ENCODE data around the gene FLNB. TPM values are rescaled to one million over a fixed set of nuclear protein-coding genes. Genes with fewer than 3 reads are reported as not detected.

The FLNB gene
- total and polyA plus RNA-seq, 2 of the 8 experiments (the other 6 are each of a cell fraction or from before 2014, with no cell fraction given), result 72.3 to 118 TPM

GRCh38 chr3:58190291-58190690, 182.1 kb downstream of the FLNB start:
- WGBS, 2 experiments (ENCODE audit: extremely low coverage in 1 of 2, insufficient coverage in 1 of 2, insufficient read length in 1 of 2, insufficient replicate concordance in 2 of 2, low coverage in 1 of 2, low lambda C conversion rate in 2 of 2, missing lambda C conversion rate in 1 of 2), result 91% methylated on average over 4 of the region's 4 CpGs; no CpG with 5 or more reads in 1 of the 2 experiments
- POLR2A ChIA-PET (ENCODE audit: partially characterized antibody), result interaction anchor here (2.1 kb wide), 1 partner anchor 110 kb away, joined by 5 read pairs; no protein-coding TSS in a partner anchor

More at GRCh38 chr3:58190291-58190690, 182.1 kb downstream of the FLNB start:
- Histone ChIP-seq H3K4me3 (ENCODE audit: extremely low read depth in 1 of 4, insufficient read depth in 2 of 4, low read depth in 3 of 4, low read length in 4 of 4) (no peak overlapping the region), H3K36me3 (ENCODE audit: control insufficient read depth in 2 of 4, insufficient read depth in 4 of 4, low read length in 3 of 4) (no peaks in the 10 kb centered on the region), H4K20me1 (replicated peaks in 1 of 2; ENCODE audit: control insufficient read depth in 1 of 2, insufficient read depth in 2 of 2, low read length in 2 of 2) (no peaks in the 10 kb centered on the region), H2BK20ac (ENCODE audit: low read length) (no peak overlapping the region), H3K4me2 (ENCODE audit: insufficient read depth in 1 of 2, low read depth in 2 of 2, low read length in 2 of 2) (no peak overlapping the region), H3K79me2 (ENCODE audit: control insufficient read depth in 1 of 2, insufficient read depth in 2 of 2, low read length in 2 of 2) (no peaks in the 10 kb centered on the region), H3K18ac (ENCODE audit: extremely low read depth, low read length) (no peak overlapping the region), H2AK5ac (ENCODE audit: low read depth, low read length) (no peak overlapping the region), H3K14ac (ENCODE audit: insufficient read length) (no peak overlapping the region), H2BK120ac (replicated peaks; ENCODE audit: low read depth, low read length) (no peak overlapping the region), H3K4ac (replicated peaks; ENCODE audit: insufficient read length, low read depth, low read length) (no peak overlapping the region), H2BK12ac (ENCODE audit: low read depth, low read length) (no peak overlapping the region), H3K9ac (replicated peaks in 1 of 4; ENCODE audit: extremely low read depth in 1 of 4, low read depth in 3 of 4, low read length in 3 of 4) (no peak overlapping the region), H2BK15ac (ENCODE audit: low read length) (0 out of 2 replicates have a peak overlapping the region, but pooled peaks have one; percentile 40), H3K27me3 (replicated peaks in 1 of 4; ENCODE audit: control insufficient read depth in 3 of 4, extremely low read depth in 1 of 4, insufficient read depth in 3 of 4, low read length in 3 of 4) (no peaks in the 10 kb centered on the region), H3K27ac (ENCODE audit: low read depth, low read length) (no peak overlapping the region), H3K9me3 (ENCODE audit: insufficient read depth in 2 of 2, low read depth in 1 of 2, low read length in 1 of 2) (no peaks in the 10 kb centered on the region), H4K8ac (ENCODE audit: extremely low read depth, insufficient read depth, low read length) (no peak overlapping the region), H3K79me1 (ENCODE audit: low read depth, low read length) (no peaks in the 10 kb centered on the region), H4K5ac (ENCODE audit: insufficient read length, low read depth, low read length) (no peak overlapping the region), H3K56ac (replicated peaks; ENCODE audit: insufficient read length, low read depth, low read length) (no peak overlapping the region), H3K23ac (ENCODE audit: insufficient read length) (no peak overlapping the region), H3K23me2 (ENCODE audit: low read depth, low read length) (no peaks in the 10 kb centered on the region), H4K91ac (replicated peaks; ENCODE audit: insufficient read length, low read length) (no peak overlapping the region), H3K4me1 (replicated peaks in 1 of 4; ENCODE audit: control insufficient read depth in 3 of 4, insufficient read depth in 4 of 4, low read length in 3 of 4) (peaks cover 0 to 4% (median 1%) of the 10 kb centered on the region in 4 experiments; a peak in 2 of 7 replicates), H2BK5ac (ENCODE audit: low read depth, low read length) (no peak overlapping the region), H2AFZ (ENCODE audit: low read length) (no peak overlapping the region)
- FAIRE-seq (no peak), DNase-seq (ENCODE audit: low read depth in 1 of 2, low spot score in 2 of 2) (no peak)
- TF ChIP-seq TBP (IDR thresholded peaks at IDR 0.05; ENCODE audit: low read depth, low read length) (no peak), CHD1 (IDR thresholded peaks at IDR 0.05; ENCODE audit: low read depth, low read length) (no peak), PHF8 (conservative IDR thresholded peaks at IDR 0.05; ENCODE audit: low read depth, low read length) (no peak)
- CTCF ChIA-PET (ENCODE audit: partially characterized antibody), result interaction anchor here (0.6 to 9.7 kb wide), 15 partner anchors 12 to 341 kb away, joined by 3 to 177 read pairs (median 4); partner anchors contain the start of genes HTD2 and RPP14
